BJ (cell line): ENCODE results near the gene PUM1. TPM values are rescaled to one million over a fixed set of nuclear protein-coding genes. Genes with fewer than 3 reads are reported as not detected.

Experiments
- CTCF ChIA-PET: fragments of 350-600 bp; formaldehyde crosslinking; extraction: SDS; loops from one replicate; lab custom pipeline; 2021; ENCODE audit warnings: antibody characterized with exemption, inconsistent platforms; lab: Yijun Ruan, JAX
- POLR2A ChIA-PET: fragments of 300-600 bp; sonication (Branson Sonifier 250); formaldehyde crosslinking; extraction: SDS; loops from one replicate; lab custom pipeline; 2021; ENCODE audit warnings: antibody characterized with exemption; lab: Charles Lee
- DNase-seq: peaks from one replicate; pipeline ENCODE4 v3.0.0-alpha.2; 2011; ENCODE audit warnings: low read depth
- H3K27me3 ChIP-seq: 2 replicates; pipeline ENCODE4 v1.6.0; 2011; ENCODE audit warnings: low read length; ENCODE audit not compliant: control insufficient read depth, insufficient read depth
- H3K36me3 ChIP-seq: 2 replicates; pipeline ENCODE4 v1.5.1; 2011; ENCODE audit warnings: low read length; ENCODE audit not compliant: control insufficient read depth, insufficient read depth
- H3K4me3 ChIP-seq: 2 replicates; pipeline ENCODE4 v1.5.1; 2011; ENCODE audit warnings: low read depth, mild to moderate bottlenecking, control low read depth, low read length
- CTCF ChIP-seq: IDR thresholded peaks from 2 replicates; pipeline ENCODE4 v1.5.1; 2011; ENCODE audit warnings: low read depth, mild to moderate bottlenecking, control low read depth, inconsistent platforms, low read length, moderate library complexity; ENCODE audit not compliant: insufficient read depth
- polyA plus RNA-seq: library from polyadenylated mRNA; depleted of rRNA; stranded (reverse); fragments of >200 nt; gene quantifications from 2 replicates; pipeline ENCODE4 v1.2.3, GENCODE V29; 2011

PUM1 gene
- polyA plus RNA-seq, 1 experiment = 66.9 TPM

GRCh38 chr1:30905916-30906620 is 159.4 kb downstream of the PUM1 start:
- no peak for DNase-seq
- ChIA-PET CTCF (interaction anchor here (1.1 to 6.3 kb wide), 7 partner anchors 9 to 127 kb away, joined by 3 to 51 read pairs (median 5); no protein-coding TSS in a partner anchor), POLR2A (no interaction called here)
- Histone ChIP-seq H3K4me3 (no peak overlapping the region), H3K27me3 (no peaks in the 10 kb centered on the region), H3K36me3 (no peaks in the 10 kb centered on the region)
- no peak for TF ChIP-seq CTCF

- Histone ChIP-seq H3K36me3 (no peaks in the 10 kb centered on the region), H3K4me3 (no peak overlapping the region), H3K27me3 (no peaks in the 10 kb centered on the region)
- CTCF ChIA-PET = interaction anchor here (1.5 to 6.3 kb wide), 4 partner anchors 16 to 127 kb away, joined by 4 to 51 read pairs (median 7); no protein-coding TSS in a partner anchor
- DNase-seq = no peak
- POLR2A ChIA-PET = no interaction called here
- no peak for TF ChIP-seq CTCF
These were observed 160.1 kb downstream of the PUM1 start for GRCh38 chr1:30905403-30905802.

- no peaks in the 10 kb centered on the region for H3K27me3 ChIP-seq
- no peak for DNase-seq
- no peak overlapping the region for H3K4me3 ChIP-seq
- CTCF ChIA-PET = interaction anchor here (1.5 to 6.3 kb wide), 3 partner anchors 15 to 126 kb away, joined by 4 to 51 read pairs (median 5); no protein-coding TSS in a partner anchor
- H3K36me3 ChIP-seq = no peaks in the 10 kb centered on the region
- TF ChIP-seq CTCF = no peak
- POLR2A ChIA-PET = no interaction called here
These were observed 160.6 kb downstream of the PUM1 start for GRCh38 chr1:30904962-30905335.

GRCh38 chr1:30904191-30904961 is 161.1 kb downstream of the PUM1 start:
- Histone ChIP-seq H3K4me3 (no peak overlapping the region), H3K27me3 (no peaks in the 10 kb centered on the region), H3K36me3 (no peaks in the 10 kb centered on the region)
- ChIA-PET POLR2A (no interaction called here), CTCF (interaction anchor here (1.3 to 6.3 kb wide), 4 partner anchors 27 to 126 kb away, joined by 4 to 51 read pairs (median 4); no protein-coding TSS in a partner anchor)
- no peak for DNase-seq
- no peak for TF ChIP-seq CTCF
